GM12875 (cell line): ENCODE data around the gene HEXIM2.

ENCODE experiments used
- H3K4me3 ChIP-seq: one replicate; pipeline ENCODE4 v1.5.1; 2011; ENCODE audit warnings: low read depth, low read length, control low read depth
- TF ChIP-seq, protein P1 (sequence below): IDR thresholded peaks from 2 replicates; pipeline ENCODE4 v1.5.1; 2011; ENCODE audit warnings: low read depth, mild to moderate bottlenecking, control low read depth, inconsistent platforms, low read length, moderate library complexity, borderline replicate concordance; ENCODE audit not compliant: insufficient read depth

The HEXIM2 gene

DNA sequence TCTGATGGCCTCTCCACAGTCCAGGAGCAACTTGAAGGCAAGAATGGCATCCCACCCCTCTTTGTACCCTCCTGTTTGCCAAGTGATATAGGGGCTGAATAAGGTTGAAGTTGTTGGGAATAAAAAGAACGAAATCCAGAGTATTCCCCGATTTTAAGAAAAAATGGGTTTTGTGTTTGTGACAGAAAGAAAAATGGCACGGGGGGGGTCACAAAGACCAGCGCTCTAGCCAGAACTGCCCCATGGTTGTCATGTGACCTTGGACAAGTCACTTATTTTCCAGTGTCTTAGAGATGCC is 15.1 kb upstream of the HEXIM2 start:
- TF ChIP-seq, protein P1, sequence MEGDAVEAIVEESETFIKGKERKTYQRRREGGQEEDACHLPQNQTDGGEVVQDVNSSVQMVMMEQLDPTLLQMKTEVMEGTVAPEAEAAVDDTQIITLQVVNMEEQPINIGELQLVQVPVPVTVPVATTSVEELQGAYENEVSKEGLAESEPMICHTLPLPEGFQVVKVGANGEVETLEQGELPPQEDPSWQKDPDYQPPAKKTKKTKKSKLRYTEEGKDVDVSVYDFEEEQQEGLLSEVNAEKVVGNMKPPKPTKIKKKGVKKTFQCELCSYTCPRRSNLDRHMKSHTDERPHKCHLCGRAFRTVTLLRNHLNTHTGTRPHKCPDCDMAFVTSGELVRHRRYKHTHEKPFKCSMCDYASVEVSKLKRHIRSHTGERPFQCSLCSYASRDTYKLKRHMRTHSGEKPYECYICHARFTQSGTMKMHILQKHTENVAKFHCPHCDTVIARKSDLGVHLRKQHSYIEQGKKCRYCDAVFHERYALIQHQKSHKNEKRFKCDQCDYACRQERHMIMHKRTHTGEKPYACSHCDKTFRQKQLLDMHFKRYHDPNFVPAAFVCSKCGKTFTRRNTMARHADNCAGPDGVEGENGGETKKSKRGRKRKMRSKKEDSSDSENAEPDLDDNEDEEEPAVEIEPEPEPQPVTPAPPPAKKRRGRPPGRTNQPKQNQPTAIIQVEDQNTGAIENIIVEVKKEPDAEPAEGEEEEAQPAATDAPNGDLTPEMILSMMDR = no peak
- no peak overlapping the region for H3K4me3 ChIP-seq

DNA sequence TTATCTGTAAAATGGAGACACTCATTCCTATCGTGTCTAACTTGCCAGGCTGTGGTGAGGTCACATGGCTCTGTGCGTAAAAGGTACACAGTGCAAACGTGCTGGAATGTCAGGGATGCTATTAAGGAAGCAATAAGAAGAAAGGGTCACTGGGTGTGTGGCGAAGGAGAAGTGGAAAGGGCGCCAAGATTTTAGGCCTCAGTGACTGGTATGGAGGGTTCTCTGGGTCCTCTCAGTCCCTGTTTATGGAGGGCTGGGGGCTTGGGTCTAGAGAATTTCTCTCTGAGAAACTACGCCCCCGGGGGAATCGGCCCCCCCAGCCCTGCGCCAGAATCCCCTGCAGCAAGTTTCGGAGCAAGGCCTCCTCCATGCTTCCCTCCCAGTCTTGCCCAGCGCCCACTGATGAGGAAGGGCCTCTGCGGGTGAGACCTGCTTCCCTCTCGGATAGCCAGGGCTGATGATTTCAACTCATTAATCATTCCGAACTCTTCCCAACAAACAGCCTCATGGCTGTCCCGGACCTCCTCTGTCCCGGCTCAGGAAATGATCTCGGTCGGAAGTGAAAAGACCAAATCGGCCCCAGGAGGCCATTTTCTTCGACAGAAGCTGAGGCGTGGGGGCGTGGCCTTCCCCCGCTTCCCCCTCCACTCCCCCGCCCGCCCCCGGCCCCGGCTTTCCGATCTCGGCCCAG is 14.6 kb upstream of the HEXIM2 start:
- TF ChIP-seq, protein P1 = no peak
- H3K4me3 ChIP-seq = peak overlapping the region; percentile 51

DNA sequence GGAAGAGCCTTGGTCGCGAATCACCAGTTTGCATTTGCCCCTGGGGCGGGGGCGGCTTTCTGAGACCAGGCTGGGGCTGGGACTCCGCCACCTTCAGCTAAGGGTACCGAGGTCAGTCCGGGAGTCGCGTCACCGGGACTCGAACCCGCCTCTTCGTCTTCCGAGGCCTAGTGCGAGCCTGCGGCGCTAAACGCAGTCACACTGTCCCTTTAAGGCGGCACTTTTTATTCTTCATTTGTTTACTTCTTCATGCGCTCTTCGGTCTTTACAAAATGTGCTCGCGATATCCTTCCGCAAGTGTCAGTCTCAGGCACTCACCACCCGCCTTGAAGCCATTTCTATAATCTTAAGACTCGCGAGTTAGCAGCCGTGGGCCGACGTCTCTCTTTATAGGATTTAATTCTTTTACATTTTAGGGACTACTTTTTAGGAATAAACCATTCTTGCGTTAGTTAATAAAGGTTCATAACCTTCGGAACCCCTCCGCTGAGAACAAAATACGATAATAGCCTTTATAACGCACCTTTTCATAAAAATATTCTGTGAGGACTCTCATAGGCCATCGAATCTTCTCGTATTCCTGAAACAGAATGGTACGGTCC is 14.0 kb upstream of the HEXIM2 start:
- TF ChIP-seq, protein P1 = no peak
- H3K4me3 ChIP-seq = peak overlapping the region; percentile 51

DNA sequence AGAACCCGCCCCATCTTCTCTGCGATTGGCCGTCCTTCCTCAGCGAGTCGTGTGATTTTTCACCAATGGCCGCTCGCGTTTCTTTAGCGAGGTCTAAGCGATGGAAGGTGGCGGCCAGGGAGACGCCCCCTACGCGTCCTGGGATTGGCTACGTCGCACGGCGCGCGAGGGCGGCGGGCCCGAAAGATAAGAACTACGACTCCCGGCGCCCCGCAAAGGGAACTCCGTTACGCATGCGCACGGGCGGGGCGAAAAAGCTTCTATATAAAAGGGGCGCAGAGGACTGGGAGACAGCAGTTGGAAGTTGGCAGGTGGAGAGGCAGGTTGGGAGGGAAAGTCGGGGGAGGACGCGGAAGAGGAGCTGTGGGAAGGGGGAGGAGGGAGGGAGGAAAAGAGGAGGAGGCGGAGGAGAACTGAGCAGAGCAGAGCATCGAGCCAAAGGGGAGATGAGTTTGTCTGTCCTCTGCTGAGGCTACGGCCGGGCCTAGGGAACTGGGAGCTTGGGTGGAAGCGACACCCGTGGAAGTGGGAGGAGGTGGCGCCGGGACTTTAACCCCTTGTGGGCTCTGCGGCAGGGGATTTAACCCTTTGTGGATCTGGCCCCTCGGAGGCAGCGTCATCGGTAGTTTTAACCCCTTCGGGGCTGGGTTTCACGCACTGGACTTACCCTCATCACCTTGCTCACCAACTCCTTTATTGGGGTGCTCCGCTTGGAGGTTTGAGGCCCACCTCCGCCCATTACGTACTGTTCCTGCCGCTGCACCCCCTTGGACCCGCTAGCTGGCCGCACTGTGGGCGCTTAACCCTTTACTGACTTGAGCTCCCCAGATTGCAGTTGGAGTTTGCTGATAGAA is 13.3 kb upstream of the HEXIM2 start, which contains the start of gene HEXIM1:
TSS of gene HEXIM1 (plus strand) at position 293 of the 854 bp plus-strand sequence. CDS start 716 bp downstream, outside the sequence.
- TF ChIP-seq, protein P1 = no peak
- peak within 1 kb of the TSS; percentile 84 for H3K4me3 ChIP-seq

DNA sequence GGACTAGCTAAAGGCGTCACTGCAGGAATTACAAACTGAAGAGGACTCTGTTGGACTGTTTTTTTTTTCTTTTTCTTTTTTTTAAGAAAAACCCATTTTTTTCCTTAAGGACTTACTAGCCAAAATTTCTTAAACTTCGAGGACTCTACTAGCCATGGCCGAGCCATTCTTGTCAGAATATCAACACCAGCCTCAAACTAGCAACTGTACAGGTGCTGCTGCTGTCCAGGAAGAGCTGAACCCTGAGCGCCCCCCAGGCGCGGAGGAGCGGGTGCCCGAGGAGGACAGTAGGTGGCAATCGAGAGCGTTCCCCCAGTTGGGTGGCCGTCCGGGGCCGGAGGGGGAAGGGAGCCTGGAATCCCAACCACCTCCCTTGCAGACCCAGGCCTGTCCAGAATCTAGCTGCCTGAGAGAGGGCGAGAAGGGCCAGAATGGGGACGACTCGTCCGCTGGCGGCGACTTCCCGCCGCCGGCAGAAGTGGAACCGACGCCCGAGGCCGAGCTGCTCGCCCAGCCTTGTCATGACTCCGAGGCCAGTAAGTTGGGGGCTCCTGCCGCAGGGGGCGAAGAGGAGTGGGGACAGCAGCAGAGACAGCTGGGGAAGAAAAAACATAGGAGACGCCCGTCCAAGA is 12.5 kb upstream of the HEXIM2 start:
- H3K4me3 ChIP-seq = peak overlapping the region; percentile 84
- TF ChIP-seq, protein P1 = peak; percentile 94

DNA sequence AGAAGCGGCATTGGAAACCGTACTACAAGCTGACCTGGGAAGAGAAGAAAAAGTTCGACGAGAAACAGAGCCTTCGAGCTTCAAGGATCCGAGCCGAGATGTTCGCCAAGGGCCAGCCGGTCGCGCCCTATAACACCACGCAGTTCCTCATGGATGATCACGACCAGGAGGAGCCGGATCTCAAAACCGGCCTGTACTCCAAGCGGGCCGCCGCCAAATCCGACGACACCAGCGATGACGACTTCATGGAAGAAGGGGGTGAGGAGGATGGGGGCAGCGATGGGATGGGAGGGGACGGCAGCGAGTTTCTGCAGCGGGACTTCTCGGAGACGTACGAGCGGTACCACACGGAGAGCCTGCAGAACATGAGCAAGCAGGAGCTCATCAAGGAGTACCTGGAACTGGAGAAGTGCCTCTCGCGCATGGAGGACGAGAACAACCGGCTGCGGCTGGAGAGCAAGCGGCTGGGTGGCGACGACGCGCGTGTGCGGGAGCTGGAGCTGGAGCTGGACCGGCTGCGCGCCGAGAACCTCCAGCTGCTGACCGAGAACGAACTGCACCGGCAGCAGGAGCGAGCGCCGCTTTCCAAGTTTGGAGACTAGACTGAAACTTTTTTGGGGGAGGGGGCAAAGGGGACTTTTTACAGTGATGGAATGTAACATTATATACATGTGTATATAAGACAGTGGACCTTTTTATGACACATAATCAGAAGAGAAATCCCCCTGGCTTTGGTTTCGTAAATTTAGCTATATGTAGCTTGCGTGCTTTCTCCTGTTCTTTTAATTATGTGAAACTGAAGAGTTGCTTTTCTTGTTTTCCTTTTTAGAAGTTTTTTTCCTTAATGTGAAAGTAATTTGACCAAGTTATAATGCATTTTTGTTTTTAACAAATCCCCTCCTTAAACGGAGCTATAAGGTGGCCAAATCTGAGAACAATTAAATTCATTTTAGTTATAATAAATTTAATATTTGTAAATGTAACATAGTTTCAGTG is 11.7 kb upstream of the HEXIM2 start:
- TF ChIP-seq, protein P1 = no peak
- H3K4me3 ChIP-seq = peak overlapping the region; percentile 84
